Measurements from ENCODE around the gene ZNF560. TPM values are rescaled to one million over a fixed set of nuclear protein-coding genes. Genes with fewer than 3 reads are reported as not detected.

ZNF560 gene
- total RNA-seq, 1 donor from 2014 or later: not detected

- H3K4me1 Mint-ChIP-seq (ENCODE audit: unreplicated experiment): peaks cover 19% of the 10 kb centered on the region
- no peak for TF ChIP-seq CTCF (IDR thresholded peaks at IDR 0.05)
- no peaks in the 10 kb centered on the region for H3K27me3 Mint-ChIP-seq (ENCODE audit: unreplicated experiment)
- no peak overlapping the region for H3K27ac Mint-ChIP-seq (ENCODE audit: unreplicated experiment)
- peaks cover 45% of the 10 kb centered on the region for H3K9me3 Mint-ChIP-seq (ENCODE audit: unreplicated experiment)
- H3K36me3 Mint-ChIP-seq (ENCODE audit: unreplicated experiment): peaks cover 69% of the 10 kb centered on the region
- DNase-seq (ENCODE audit: extremely low spot score, unreplicated experiment): no peak
- peak overlapping the region; percentile 14 for H3K4me3 Mint-ChIP-seq (ENCODE audit: unreplicated experiment)
Observed at GRCh38 chr19:9535934-9536333, 37.5 kb upstream of the ZNF560 start.

GRCh38 chr19:9531933-9532332, 33.5 kb upstream of the ZNF560 start:
- no peak for DNase-seq (ENCODE audit: extremely low spot score, unreplicated experiment)
- no peak overlapping the region for H3K4me3 Mint-ChIP-seq (ENCODE audit: unreplicated experiment)
- no peaks in the 10 kb centered on the region for H3K4me1 Mint-ChIP-seq (ENCODE audit: unreplicated experiment)
- no peaks in the 10 kb centered on the region for H3K27me3 Mint-ChIP-seq (ENCODE audit: unreplicated experiment)
- peaks cover 91% of the 10 kb centered on the region for H3K36me3 Mint-ChIP-seq (ENCODE audit: unreplicated experiment)
- TF ChIP-seq CTCF (IDR thresholded peaks at IDR 0.05): no peak
- peaks cover 42% of the 10 kb centered on the region for H3K9me3 Mint-ChIP-seq (ENCODE audit: unreplicated experiment)
- no peak overlapping the region for H3K27ac Mint-ChIP-seq (ENCODE audit: unreplicated experiment)

GRCh38 chr19:9528757-9529336, 30.4 kb upstream of the ZNF560 start:
- no peak for TF ChIP-seq CTCF (IDR thresholded peaks at IDR 0.05)
- H3K4me1 Mint-ChIP-seq (ENCODE audit: unreplicated experiment): no peaks in the 10 kb centered on the region
- H3K36me3 Mint-ChIP-seq (ENCODE audit: unreplicated experiment): peaks cover 82% of the 10 kb centered on the region
- H3K4me3 Mint-ChIP-seq (ENCODE audit: unreplicated experiment): no peak overlapping the region
- H3K27me3 Mint-ChIP-seq (ENCODE audit: unreplicated experiment): no peaks in the 10 kb centered on the region
- no peak overlapping the region for H3K27ac Mint-ChIP-seq (ENCODE audit: unreplicated experiment)
- H3K9me3 Mint-ChIP-seq (ENCODE audit: unreplicated experiment): peaks cover 48% of the 10 kb centered on the region
- DNase-seq (ENCODE audit: extremely low spot score, unreplicated experiment): no peak

- no peak overlapping the region for H3K27ac Mint-ChIP-seq (ENCODE audit: unreplicated experiment)
- peaks cover 46% of the 10 kb centered on the region for H3K9me3 Mint-ChIP-seq (ENCODE audit: unreplicated experiment)
- no peaks in the 10 kb centered on the region for H3K4me1 Mint-ChIP-seq (ENCODE audit: unreplicated experiment)
- no peak for TF ChIP-seq CTCF (IDR thresholded peaks at IDR 0.05)
- H3K36me3 Mint-ChIP-seq (ENCODE audit: unreplicated experiment): peaks cover 48% of the 10 kb centered on the region
- H3K4me3 Mint-ChIP-seq (ENCODE audit: unreplicated experiment): no peak overlapping the region
- DNase-seq (ENCODE audit: extremely low spot score, unreplicated experiment): no peak
- no peaks in the 10 kb centered on the region for H3K27me3 Mint-ChIP-seq (ENCODE audit: unreplicated experiment)
Observed at GRCh38 chr19:9523885-9524474, 25.6 kb upstream of the ZNF560 start.

- peaks cover 44% of the 10 kb centered on the region for H3K9me3 Mint-ChIP-seq (ENCODE audit: unreplicated experiment)
- peaks cover 4% of the 10 kb centered on the region for H3K36me3 Mint-ChIP-seq (ENCODE audit: unreplicated experiment)
- no peak overlapping the region for H3K27ac Mint-ChIP-seq (ENCODE audit: unreplicated experiment)
- DNase-seq (ENCODE audit: extremely low spot score, unreplicated experiment): no peak
- H3K4me3 Mint-ChIP-seq (ENCODE audit: unreplicated experiment): no peak overlapping the region
- no peak for TF ChIP-seq CTCF (IDR thresholded peaks at IDR 0.05)
- no peaks in the 10 kb centered on the region for H3K4me1 Mint-ChIP-seq (ENCODE audit: unreplicated experiment)
- H3K27me3 Mint-ChIP-seq (ENCODE audit: unreplicated experiment): no peaks in the 10 kb centered on the region
Observed at GRCh38 chr19:9507285-9507684, 8.9 kb upstream of the ZNF560 start.
